Inferior parietal cortex (tissue), 1 donor: Measurements from ENCODE around the gene ATOH8.

ENCODE experiments used
- DNase-seq: peaks from one replicate; pipeline ENCODE4 v3.0.0-alpha.2; 2016; ENCODE audit errors: extremely low spot score

ATOH8 gene

DNA sequence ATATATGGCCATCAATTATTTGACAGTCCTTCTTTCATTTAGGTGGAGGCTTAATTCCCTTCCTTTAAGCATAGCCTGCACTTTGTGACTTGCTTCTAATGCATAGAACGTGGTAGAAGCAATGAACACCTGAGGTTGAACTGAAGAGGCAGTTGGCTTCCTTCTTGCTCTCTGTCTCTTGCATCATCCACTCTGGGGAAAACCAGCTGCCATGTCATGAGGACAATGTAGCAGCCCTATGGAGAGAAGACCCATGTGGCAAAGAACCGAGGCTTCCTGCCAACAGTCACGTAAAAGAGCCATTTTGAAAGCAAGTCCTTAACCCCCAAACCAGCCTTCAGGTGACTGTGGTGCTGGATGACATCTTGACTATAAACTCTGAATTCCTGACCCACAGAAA, 46.8 kb downstream of the ATOH8 start:
- DNase-seq: no peak

DNA sequence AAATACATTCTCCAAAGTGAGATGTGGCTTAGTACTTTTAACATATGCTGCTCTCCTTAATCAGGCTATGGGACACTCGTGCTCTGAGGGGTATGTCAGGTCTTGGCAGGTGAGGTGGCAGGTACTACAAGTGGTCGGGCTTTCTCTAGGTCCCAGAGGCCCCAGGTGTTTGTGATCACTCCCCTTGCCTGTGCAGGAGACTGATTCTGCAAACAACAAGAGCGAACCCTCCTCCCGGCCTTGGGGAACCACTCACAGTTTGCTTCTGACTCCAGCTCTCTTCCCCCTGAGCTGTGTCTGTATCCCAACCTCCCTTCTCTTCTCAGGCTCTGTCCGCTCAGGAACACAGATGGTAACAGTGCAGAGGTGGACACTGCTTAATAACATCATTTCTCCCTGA, 48.1 kb downstream of the ATOH8 start:
- DNase-seq: no peak

DNA sequence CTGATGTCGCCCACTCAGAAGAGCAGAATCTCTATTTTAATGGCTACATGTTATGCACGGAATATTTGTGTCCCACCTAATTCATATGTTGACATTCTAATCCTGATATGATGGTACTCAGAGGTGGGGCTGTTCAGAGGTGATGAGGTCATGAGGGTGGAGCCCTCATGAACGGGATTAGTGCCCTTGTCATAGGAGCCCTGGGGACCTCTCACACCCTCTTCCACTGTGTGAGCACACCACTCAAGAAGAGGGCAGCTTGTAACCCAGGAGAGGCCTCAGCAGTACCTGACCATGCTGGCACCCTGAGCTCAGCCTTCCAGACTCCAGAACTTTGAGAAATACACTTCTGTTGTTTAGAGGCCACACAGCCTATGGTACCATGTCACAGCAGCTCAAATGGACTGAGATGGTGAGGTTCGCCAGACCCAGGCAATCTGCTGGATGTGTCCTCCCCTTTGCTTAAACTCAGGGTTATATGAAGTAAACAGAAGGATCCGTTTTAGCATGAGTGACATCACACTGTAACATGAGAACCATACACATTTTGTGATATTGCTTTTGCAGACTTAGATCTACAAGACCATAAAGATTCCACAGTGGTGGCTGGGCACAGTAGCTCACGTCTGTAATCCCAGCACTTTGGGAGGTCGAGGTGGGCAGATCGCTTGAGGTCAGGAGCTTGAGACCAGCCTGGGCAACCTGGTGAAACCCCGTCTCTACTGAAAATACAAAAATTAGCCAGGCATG, 48.7 kb downstream of the ATOH8 start:
- no peak for DNase-seq

DNA sequence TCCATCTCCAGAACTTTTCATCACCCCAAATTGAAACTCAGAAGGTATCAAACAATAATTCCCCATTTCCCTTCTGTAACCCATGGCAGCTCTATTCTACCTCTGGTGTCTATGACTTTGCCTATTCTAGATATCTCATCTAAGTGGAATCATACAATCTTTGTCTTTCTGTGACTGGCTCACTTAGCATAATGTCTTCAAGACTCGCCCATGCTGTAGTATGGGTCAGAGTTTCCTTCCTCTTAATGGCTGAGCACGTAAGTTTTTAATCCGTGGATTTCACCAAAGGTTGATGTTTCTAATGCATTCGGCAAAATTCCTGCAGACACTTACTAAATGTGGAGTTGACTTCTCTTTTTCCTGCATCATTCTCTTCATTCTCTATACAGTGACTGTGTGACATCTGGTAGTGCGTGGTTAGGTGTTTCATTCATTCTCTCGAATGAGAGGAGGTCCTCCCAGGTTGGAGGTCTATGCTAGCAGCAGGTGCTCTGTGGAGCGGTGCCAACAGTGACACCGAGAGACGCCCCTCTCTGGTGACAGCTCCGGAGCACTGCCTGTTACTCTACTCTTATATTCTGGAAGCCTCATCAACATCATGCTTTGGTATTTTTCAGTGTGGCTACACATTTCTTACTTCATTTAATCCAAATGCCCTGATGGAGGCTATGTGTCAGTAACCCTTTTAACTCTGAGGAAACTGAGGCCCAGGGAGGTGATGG, 50.1 kb downstream of the ATOH8 start:
- no peak for DNase-seq

DNA sequence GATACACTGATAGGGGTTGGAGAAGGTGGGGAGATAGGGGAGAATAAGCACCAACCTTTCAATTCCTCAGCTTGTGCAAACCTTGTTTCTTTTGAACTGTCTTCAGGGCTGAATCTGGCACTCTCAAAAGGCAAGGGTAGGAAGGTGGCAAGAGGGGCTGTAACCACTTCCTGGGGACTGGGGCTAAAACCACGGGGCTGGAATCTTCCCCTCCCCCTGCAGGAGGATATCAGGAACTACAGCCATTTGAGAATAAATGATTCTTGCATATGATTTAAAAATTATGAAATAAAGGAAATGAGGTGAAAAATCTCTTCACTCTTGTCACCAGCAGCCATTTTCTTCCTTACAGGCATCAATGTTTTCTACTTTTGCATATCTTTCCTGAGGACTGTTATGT, 50.8 kb downstream of the ATOH8 start:
- DNase-seq: no peak

DNA sequence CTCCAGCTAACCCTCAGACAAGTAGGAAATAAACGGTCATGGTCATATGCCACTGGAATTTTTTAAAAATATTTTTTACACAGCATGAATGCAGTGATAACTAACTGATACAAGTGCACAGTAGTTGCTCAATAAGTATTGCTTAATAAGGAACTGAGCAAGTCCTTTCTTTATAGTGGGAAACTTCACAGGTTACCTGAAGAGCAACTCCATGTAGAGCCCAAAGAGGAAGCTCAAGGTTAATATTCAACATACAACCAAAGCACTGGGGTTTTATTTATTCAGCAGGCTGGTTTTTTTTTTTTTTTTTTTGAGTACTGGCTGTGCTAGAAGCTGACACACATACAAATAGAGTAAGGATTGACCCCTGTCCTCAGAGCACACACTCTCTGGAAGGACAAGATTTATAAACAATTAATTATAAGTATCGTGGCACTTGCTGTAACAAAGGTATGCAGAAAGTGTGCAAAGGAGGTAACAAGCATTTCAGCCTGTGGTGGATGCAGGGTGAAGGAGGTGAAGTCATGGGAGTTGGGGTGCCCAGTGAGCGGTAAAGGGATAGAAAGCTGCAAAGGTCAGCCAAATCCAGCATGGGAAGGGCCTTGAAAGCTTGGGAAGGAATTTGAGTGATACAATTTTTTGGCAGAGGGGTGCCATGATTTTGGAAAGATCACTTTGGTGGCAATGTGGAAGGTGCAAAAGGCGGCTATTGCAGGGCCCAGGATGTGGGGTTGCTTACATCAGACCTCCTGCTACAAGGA, 52.7 kb downstream of the ATOH8 start:
- DNase-seq: no peak

DNA sequence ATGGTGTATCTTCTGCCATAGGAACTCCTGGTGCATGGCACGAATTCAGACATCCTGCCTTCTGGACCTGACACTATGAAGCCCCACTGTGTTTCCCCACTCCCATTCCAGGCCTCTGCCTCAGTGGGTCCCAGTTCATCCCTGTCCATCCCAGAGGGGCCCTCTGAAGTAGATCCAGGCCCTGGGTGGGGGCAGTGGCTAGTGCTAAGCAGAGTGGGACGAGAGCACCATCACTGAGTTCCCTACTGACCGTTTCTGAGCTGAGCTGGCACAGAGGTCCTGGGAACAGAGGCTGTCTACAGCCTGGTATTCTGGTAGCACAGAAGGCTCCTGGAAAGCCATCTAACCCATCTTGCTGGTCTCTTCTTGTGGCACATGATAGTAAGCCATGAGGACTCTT, 54.0 kb downstream of the ATOH8 start:
- no peak for DNase-seq

DNA sequence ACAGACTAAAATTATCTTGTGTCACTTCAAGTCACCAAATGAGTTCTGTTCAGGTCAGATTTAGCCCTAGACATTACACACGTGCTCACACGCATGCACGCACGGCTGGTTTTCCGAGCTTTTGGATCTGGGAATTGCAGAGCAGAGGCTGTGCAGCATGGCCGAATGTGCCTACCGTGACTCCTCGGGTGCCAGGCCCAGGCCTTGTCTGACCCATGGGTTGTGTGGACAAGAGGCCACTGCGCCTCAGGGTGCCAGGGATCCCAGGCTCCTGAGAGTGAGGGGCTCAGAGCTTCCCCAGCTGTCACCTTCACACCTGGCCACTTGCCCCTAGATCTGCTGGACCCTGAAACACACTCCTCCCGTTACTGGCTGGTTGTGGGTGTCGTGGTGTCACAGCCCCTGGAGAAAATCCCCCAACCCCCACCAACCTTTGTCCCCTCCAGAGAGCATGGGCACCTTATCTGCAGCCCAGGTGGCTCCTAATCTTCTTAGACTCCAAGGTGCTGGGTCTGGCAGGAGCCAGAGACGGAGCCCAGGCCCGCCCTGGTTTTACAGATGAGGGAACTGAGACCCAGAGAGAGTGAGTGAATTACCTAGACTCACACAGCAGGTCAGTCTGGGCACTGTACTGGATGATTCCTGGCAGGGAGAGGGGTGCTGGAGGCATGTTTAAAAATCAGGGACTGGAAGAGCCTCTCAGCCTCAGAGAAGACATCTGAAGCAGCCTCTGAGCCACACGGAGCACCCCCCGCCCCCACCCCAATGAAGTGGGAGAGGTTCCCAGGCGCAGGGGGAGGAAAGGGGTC, 56.8 kb downstream of the ATOH8 start:
- no peak for DNase-seq

DNA sequence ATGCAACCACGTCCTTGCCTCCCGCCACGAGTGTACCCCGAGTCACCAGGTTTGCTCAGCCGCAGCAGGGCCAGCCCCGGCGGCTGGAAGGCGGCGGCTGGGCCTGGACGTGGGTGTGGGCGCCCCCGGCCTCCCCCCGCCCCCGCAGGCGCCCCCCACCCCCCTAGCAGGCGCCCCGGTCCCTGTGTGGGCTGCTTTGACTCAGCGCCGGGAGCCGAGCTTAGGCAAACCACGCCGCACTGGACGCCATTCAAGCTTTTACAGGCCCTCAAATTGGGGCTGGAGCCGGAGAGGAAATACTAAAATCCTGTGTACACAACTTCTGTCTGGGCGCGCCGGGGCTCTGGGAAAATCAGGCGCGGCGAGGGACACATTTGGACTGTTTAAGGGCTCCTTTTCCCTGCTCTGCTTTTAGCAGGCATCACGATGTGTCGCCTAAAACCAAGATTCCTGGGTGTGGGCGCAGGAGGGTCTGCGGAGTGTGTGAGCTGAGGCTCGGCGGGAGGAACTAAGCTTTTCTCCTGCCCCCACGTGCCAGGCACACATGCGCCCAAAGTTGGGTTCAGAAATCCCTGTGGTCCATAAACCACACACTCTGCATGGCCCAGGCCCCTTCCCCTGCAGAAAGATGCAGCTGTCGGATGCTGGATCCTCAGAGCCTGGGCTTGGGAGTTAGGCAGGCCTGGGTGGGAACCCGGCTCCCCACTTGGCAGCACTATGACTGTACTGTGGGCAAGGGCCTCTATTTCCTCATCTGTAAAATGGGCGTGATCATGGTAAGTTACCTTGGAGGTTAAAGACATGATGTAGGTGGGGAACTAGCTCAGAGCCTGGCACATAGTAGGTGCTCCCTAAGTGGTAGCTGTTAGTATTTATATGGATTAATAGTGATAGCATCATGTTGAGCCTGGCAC, 57.6 kb downstream of the ATOH8 start:
- DNase-seq: no peak

DNA sequence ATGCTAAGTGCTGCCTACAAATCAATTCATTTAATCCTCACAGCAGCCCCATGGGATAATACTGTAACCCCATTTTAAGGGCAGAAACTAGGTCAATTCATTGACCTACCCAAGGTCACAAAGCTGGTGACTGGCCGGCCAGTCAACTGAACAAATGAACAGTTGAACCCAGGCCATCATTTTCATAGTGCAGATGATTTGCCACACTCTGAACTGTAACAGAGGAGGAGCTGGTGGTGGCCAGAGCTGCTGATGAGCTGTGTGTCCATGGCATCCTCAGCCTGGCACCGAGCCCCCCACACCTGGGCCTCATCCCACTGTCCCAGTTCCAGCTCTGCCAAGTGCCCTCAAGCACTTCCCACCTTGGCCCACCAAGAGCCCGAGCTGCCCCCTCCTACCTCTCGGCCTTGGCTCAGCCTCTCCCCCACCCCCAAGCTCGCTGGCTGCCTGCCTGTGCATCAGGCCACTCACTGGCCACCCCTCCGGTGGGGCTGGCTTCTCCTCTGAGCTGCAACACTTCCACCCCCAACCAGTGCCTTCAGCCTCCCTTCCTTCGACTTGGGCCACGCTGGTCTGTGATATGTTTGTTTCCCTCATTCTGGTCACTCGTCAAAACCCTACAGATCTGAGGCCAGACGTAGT, 58.4 kb downstream of the ATOH8 start:
- no peak for DNase-seq

DNA sequence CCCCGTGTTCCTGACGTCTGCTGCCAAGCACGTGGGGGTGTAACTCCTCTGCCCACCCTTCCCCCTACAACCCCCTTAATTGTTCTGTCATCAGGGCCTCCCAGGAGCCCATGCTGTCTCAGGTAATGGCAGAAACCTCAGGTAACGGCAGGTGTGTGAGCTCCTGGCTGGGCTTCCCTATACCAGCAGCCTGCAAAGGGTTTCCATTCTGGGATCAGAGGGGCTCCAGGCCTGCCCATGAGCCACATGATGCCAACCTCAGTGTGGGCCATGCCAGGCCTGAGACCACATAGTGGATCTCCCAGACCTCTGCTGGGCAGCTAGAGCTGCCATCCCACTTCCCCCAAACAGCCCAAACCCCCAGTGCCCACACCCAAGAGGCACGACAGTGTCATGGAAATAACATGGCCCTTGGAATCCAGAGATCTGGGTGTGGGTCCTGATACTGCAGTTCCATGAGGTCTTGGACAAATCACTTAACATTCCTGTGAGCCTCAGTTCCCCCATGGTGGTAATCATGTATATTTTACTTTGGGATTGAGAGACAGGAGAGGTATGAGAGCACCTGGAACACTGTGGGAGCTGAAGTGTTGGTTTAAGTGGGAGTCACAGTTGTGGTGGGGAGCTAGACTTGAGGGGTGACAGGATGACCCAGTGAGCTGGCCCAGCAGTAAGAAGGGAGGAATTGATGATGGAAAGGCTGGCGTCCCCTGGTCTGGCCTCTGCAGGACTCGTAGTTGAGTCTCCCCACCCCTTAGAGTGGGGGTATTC, 59.6 kb downstream of the ATOH8 start:
- DNase-seq: no peak

DNA sequence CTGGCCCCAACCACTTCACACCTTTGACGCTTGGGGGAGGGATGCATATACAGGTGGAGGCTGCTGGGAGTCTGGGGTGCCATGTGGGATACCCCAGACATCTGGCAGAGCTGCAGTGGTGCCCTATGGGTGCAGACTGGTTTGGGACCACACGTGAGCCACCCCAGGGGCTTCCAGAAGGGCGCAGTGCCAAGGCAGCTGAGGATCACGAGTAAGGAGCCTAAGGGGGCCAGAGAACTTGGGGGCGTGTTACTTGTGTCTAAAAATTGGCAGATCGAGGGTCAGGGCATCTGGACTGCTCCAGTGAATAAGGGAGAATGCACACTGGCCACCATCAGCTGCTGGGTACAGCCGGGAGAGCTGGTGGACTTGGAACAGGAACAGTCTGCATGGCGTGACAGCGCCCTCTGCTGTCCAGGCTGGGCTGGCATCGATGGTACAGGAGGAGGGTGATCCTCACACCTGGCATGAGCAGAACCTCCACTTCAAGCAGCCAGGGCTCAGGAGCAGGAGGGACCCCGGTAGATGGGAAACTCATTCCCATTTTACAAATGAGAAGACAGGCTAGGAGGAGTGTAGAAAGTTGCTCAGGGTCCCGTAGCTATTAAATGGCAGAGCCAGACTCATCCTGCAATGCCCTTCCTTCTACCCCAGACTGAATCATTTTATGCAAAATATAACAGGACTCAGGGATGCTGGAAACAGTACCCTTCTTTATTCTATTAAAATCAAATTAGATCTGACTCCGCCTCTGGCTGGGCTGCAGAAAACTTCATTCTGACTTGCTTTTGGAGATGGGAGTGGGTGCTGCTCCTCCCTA, 60.4 kb downstream of the ATOH8 start:
- DNase-seq: peak; percentile 94

DNA sequence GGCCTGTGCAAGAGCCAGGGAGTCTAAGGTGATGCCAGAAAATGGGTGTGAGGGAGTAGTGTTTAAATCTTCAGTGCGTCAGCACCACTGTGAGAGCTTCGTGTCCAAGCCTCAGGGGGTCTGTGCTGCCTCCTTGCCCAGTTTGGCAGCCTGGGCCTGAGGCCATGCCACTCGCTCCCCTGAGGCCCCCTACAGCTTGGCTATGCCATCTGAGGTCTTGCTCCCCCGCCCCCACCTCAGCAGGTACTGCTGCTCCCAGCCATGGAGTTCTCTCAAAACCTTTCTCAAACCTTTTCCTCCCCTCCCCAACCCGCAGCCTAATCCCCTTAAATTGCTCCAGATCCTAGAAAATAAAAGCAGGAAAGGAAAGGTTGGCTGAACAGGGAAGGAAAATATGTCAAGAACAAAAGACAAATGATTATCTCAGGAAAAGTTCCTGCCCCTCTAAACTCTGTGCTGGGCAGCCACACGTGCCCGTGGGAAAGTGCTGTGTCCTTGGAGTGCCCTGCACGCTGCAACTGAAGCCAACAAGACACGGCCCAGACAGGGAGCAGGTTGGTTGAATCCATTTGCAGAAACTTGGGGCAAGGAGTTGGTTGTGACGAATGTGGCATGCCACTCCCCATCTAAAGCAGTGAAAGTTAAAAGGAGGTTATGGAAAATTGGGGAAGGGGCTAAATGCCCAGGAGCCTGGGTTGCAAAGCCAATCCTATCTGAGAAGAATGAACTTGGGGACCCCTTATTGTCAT, 61.2 kb downstream of the ATOH8 start:
- DNase-seq: no peak

DNA sequence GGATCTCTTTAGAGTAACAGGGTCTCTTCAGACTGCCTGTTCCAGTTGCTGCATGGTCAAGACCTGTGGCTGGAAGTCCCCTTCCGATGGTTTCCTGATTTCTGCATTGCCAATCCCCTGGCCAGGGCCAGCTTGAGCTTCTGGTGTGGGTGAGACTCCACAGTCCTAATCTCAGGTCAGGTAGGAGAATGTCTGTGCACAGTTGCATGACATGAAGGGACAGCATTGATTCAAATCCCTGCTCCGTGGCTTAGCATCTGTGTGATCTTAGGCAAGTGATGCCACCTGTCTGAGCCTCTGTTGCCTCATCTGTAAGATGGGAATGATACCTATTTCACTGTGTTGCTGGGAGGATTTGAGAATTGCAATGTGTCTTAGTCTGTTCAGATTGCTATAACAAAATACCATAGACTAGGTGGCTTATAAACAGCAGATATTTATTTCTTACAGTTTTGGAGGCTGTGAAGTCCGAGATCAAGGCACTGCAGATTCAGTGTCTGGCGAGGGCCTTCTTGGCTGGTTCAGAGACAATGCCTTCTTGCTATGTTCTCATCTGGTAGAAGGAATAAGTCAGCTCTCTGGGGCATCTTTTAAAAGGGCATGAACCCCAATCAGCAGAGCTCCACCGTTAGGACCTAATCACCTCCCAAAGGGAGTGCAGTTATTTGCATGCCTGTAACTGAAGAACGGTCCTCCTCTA, 66.2 kb downstream of the ATOH8 start:
- DNase-seq: no peak

DNA sequence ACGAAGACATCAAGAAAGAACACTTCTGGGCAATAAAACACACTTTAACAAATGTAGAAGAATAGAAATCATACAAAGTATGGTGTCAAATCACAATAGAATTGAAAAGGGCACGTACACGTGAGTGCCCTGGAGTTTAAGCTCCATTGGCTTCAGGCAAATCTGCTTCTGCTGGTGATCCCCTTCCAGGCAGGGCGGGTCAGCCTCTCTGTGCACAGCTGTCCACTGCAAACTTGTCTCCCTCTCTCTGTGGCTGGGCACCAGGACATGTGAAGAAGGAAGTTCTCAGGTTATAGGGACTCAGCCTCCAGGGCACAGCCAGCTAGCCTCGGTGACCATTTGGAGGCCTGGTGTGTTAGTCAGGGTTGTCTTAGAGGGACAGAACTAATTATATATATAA, 69.0 kb downstream of the ATOH8 start:
- DNase-seq: no peak

DNA sequence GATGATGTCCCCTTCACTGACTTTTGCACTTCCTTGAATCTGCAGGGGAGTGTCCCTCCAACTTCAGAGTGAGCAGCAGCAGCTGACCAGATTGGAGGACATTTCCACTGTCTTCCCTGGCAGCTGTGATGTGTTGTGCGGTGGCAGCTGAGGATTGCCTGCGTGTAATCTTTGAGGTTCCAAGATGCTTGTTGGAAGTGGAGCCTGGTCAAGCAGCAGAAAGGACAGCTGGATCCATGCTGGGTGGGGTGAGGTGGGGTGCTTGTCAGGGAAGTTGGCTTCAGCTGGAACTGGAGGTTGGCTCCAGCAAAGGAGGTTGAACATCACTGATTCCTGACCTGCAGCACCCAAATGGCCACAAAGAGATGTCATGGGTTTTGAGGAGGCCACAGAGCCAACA, 70.2 kb downstream of the ATOH8 start:
- no peak for DNase-seq
